T1000 (cell line): ENCODE data around the gene IL36A.

Experiments used
- DNase-seq: peaks from one replicate; lab custom pipeline; 2025; ENCODE audit warnings: mixed read lengths; lab: John Stamatoyannopoulos, UW

The IL36A gene

GRCh38 chr2:113007250-113007649 is 2.0 kb downstream of the IL36A start:
- no peak for DNase-seq

GRCh38 chr2:113009622-113010021 is 4.4 kb downstream of the IL36A start:
- DNase-seq = no peak

GRCh38 chr2:113010088-113010487 is 4.8 kb downstream of the IL36A start:
- no peak for DNase-seq

DNA sequence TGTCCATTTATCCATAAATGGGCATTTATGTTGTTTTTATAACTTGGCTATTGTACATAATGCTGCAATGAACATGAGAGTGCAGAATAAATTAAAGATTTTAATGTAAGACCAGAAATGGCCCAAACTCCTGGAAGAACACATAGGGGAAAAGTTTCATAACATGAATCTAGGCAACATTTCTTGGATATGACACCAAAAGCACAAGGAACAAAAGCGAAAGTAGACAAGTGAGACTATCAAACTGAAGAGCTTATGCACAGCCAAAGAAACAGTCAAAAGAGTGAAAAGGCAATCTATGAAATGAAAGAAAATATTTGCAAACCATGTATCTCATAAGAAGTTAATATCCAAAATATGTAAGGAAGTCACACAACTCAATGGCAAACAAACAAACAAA is 5.8 kb downstream of the IL36A start:
- no peak for DNase-seq

DNA sequence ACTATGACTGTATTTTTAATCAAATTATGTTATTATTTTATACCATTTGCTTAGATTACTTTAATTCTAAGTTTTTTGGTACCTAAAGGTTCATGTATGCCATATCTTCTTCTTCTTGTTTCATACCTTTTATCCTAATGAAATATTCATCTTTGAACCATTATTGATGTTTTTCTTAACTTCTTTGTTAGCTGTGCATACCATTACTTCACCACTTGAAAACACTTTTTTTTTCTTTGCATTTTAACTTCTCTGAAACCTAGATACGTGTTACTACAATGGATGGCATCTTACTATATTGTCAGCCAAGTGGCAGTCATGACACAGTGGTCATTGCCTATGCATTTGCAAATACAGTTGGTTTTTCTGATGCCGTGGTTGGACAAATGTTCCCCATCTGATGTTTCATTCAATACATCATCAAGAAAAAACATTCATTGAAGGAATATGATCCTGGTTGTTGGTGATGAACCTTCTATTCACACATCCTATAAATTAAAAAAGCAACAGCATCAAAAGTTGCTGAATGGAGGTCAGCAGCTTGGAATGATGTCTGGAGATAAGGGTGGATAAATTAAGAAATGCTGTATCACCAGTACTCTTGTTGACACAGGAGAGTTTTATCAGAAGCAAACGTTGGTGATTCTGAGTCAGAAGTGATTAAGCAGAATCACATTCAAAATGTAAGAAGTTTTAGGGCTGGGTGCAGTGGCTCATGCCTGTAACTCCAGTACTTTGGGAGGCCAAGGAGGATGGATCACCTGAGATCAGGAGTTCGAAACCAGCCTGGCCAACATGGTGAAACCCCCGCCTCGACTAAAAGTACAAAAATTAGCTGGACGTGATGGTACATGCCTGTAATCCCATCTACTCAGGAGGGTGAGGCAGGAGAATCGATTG is 7.4 kb downstream of the IL36A start:
- no peak for DNase-seq

DNA sequence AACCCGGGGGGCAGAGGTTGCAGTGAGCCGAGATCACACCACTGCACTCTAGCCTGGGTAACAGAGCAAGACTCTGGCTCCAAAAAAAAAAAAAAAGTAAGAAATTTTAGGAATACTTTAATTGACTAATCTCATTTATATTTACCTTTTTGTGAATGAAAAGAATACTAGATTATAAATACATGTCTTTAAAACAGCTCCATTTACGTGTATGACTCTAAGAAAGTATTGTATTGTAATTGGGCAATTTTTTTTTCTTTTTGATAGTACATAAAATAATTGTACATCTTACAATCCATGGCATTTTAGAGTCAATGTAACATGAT is 8.0 kb downstream of the IL36A start:
- no peak for DNase-seq

- no peak for DNase-seq
Measured at GRCh38 chr2:113014067-113014466, 8.8 kb downstream of the IL36A start.

DNA sequence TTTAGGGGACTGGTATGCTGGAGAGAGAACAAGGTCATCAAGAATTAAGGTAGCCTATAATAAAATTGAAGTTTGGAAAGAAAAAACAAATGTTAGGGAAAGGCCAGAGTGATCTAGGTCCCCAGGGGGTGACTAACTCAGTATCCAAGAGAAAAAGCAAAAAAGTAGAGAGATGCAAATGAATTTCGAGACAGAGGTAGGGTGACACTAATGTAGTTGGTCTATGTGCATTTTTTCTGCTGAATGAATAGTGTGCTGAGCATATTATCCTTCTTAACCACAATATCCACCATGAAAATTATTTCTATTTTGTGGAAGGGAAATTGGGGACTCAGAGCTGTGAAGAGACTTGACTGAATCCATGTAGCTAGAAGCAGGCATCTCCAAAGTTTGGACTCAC is 9.8 kb downstream of the IL36A start:
- DNase-seq = no peak

GRCh38 chr2:113015655-113016054 is 10.4 kb downstream of the IL36A start:
- no peak for DNase-seq

GRCh38 chr2:113018509-113018908 is 13.2 kb downstream of the IL36A start:
- DNase-seq = no peak

DNA sequence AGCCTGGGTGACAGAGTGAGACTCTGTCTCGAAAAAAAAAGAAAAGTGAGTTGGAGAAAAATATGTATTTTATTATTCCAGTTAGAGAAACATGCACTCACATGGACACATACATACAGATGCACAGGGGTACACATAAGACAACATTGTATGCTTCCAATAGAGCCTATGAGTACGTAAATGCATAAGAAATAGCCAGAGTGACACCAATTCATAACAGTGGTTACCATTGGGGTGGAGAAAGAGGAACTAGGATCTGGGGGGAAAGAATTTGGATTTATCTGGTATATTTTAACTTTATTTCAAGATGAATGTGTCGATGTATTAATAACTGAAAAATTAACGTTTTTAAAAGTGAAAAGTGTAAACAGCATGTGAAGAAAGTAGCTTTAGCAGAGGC is 16.1 kb downstream of the IL36A start:
- DNase-seq = no peak

DNA sequence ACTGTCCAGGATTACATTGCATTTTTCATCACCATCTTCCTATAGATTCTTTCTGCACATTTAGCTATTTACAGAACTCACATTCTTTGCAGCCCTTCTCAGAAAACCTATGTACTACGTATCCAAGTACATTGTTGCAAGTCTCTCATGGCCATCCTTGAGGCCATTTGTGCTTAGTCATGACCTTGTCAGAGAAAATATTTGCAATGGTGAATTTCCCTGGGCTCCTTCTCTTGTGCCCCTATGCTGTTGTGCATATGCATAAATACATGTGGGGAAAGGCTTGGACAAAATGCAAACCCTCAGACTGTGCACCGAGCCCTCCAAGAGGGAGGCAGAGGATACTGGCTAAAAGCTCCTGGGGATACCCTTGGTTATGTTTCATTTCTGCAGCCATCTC is 19.5 kb downstream of the IL36A start:
- DNase-seq = no peak

DNA sequence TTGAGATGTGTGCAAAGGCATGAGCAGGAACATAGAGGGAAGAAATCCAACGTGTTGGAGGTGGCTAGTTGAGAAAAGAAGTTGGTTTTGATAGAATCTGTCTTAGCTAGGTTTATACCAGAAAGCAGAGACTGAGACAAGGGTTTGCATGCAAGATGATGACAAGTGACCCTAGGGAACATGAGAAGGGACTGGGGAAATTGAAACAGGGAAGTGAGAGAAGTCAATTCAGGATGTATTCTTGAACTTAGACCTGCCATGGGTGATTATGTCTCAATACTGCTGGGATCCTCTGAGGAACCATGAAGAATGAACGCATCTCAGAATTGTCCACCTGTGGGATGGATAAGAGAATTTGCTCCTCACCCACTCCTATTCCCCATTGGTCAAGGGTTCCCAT is 20.5 kb downstream of the IL36A start:
- DNase-seq = no peak

DNA sequence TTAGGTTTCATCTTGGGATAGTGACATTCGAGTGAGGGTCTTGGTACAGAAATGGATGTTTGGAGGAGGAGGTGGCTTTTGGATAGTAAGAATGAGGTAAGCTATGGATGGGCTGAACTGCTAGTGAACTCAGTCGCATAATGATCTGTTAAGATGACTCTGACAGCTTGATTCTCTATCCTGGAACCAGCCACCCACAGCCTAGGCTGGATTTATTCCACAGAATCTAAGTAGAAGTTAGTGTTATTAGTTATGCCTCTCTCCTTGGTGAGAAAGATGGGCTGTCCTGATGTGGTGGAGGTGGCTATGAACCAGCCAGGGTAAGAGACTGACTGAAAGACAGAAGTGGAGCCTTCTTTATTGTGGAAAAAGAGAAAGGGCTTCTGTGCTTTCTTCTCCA is 22.4 kb downstream of the IL36A start:
- DNase-seq = no peak

GRCh38 chr2:113028112-113028511 is 22.9 kb downstream of the IL36A start:
- no peak for DNase-seq

- no peak for DNase-seq
Measured at GRCh38 chr2:113032737-113033136, 27.5 kb downstream of the IL36A start.

GRCh38 chr2:113034016-113034415 is 28.8 kb downstream of the IL36A start:
- no peak for DNase-seq

GRCh38 chr2:113036763-113037162 is 31.5 kb downstream of the IL36A start:
- DNase-seq = no peak

GRCh38 chr2:113038291-113038690 is 33.0 kb downstream of the IL36A start:
- DNase-seq = no peak

- DNase-seq = no peak
Measured at GRCh38 chr2:113039158-113039557, 33.9 kb downstream of the IL36A start.

GRCh38 chr2:113039719-113040118 is 34.5 kb downstream of the IL36A start:
- DNase-seq = no peak

DNA sequence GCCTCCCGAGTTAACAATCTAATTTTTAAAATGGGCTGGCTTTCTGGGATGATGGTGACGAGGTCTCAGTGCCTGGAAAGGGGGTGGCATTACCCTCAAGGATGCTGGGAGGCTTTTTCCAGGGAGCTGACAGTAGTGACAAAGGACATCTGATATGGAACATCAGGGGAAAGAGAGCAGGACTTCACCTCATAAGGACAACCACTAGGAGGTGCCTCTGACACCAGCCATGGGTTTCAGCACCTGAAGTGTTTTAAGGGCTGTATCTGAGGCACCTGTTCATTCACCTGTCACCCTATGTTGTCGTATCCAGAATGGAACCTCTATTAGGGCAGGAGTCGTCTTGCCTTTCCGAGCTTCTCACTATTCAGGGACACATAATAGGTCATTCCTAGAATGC is 36.6 kb downstream of the IL36A start:
- DNase-seq = no peak

- DNase-seq = no peak
Measured at GRCh38 chr2:113046465-113046864, 41.2 kb downstream of the IL36A start.
